GM23248 (cell line): ENCODE results near the gene SLC25A39. TPM values are rescaled to one million over a fixed set of nuclear protein-coding genes. Genes with fewer than 3 reads are reported as not detected.
"Not testable (repeated sequence)": the region's sequence is repeated elsewhere in the genome, so short reads cannot be mapped to it uniquely, and the experiment has no call there.

Experiments used
- DNase-seq: peaks from one replicate; pipeline ENCODE4 v3.0.0-alpha.2; 2015
- H2AFZ ChIP-seq: fragments of 200-600 bp; sonication (generic); 2 replicates; pipeline ENCODE4 v1.6.1; 2016; ENCODE audit warnings: antibody characterized with exemption
- H3F3A ChIP-seq: fragments of 200-600 bp; sonication (generic); 2 replicates; pipeline ENCODE4 v1.6.1; 2016; ENCODE audit warnings: mild to moderate bottlenecking, antibody characterized with exemption, mixed run types; ENCODE audit not compliant: insufficient read depth
- H3K27ac ChIP-seq: fragments of 200-600 bp; sonication (generic); 2 replicates; pipeline ENCODE4 v1.5.1; 2016; ENCODE audit warnings: mild to moderate bottlenecking
- H3K27me3 ChIP-seq: fragments of 200-600 bp; sonication (generic); replicated peaks from 2 replicates; pipeline ENCODE4 v1.6.1; 2016; ENCODE audit warnings: mild to moderate bottlenecking; ENCODE audit not compliant: insufficient read depth
- H3K36me3 ChIP-seq: fragments of 200-600 bp; sonication (generic); 2 replicates; pipeline ENCODE4 v1.6.1; 2016; ENCODE audit warnings: low read depth, mild to moderate bottlenecking
- H3K4me1 ChIP-seq: fragments of 200-600 bp; sonication (generic); 2 replicates; pipeline ENCODE4 v1.6.1; 2016; ENCODE audit warnings: mild to moderate bottlenecking; ENCODE audit not compliant: insufficient read depth
- H3K4me2 ChIP-seq: fragments of 200-600 bp; sonication (generic); one replicate; pipeline ENCODE4 v1.6.1; 2016; ENCODE audit warnings: mild to moderate bottlenecking; ENCODE audit not compliant: unreplicated experiment
- H3K4me3 ChIP-seq: fragments of 200-600 bp; sonication (generic); 2 replicates; pipeline ENCODE4 v1.5.1; 2016; ENCODE audit warnings: mild to moderate bottlenecking
- H3K79me2 ChIP-seq: fragments of 200-600 bp; sonication (generic); 2 replicates; pipeline ENCODE4 v1.6.1; 2016; ENCODE audit warnings: mild to moderate bottlenecking; ENCODE audit not compliant: insufficient read depth
- H3K9ac ChIP-seq: fragments of 200-600 bp; sonication (generic); 2 replicates; pipeline ENCODE4 v1.6.1; 2016; ENCODE audit warnings: mild to moderate bottlenecking
- H3K9me2 ChIP-seq: fragments of 200-600 bp; sonication (generic); 2 replicates; pipeline ENCODE4 v1.6.1; 2016; ENCODE audit warnings: mixed run types, mild to moderate bottlenecking, moderate library complexity; ENCODE audit not compliant: insufficient read depth
- H3K9me3 ChIP-seq: fragments of 200-600 bp; sonication (generic); one replicate; pipeline ENCODE4 v1.6.1; 2017; ENCODE audit warnings: low read depth
- H4K20me1 ChIP-seq: fragments of 200-600 bp; sonication (generic); 2 replicates; pipeline ENCODE4 v1.6.0; 2016; ENCODE audit not compliant: insufficient read depth
- EZH2 ChIP-seq: fragments of 200-600 bp; sonication (generic); IDR thresholded peaks from 2 replicates; pipeline ENCODE4 v1.6.1; 2018; ENCODE audit warnings: antibody characterized with exemption, mild to moderate bottlenecking; ENCODE audit not compliant: insufficient read depth, poor library complexity, severe bottlenecking
- EZH2phosphoT487 ChIP-seq: fragments of 200-600 bp; sonication (generic); IDR thresholded peaks from 2 replicates; pipeline ENCODE4 v1.6.1; 2018; ENCODE audit warnings: antibody characterized with exemption, moderate library complexity, mild to moderate bottlenecking, low read depth; ENCODE audit not compliant: insufficient read depth
- WGBS, 2 experiments: methylation state at CpG; one replicate each; pipeline ENCODE4 v1.1.6; 2015 to 2017; ENCODE audit warnings: low lambda C conversion rate in 2 of 2, low coverage in 1 of 2; ENCODE audit errors: missing lambda C conversion rate in 2 of 2; 5-methylcytosine and 5-hydroxymethylcytosine counted together
- in situ Hi-C: fragments of 300-500 bp; cut with MboI; formaldehyde crosslinking; loops from 2 replicates; pipeline ENCODE4 v1.15.0; 2020
- polyA plus RNA-seq: library from polyadenylated mRNA; unstranded; fragments of >200 nt; fragmentation: Nextera tagmentation; extraction: Ambion mirVana; gene quantifications from 2 replicates; pipeline ENCODE4 v1.2.1, GENCODE V29; 2016
- total RNA-seq: library from RNA; depleted of rRNA; stranded (reverse); fragments of >200 nt; shearing (Covaris generic); gene quantifications from 2 replicates; pipeline ENCODE4 v1.2.3, GENCODE V29; 2014

Gene SLC25A39
- total and polyA plus RNA-seq, 2 experiments from 2014 or later, result 117 to 118 TPM

- Histone ChIP-seq H3K79me2 (peaks cover 15% of the 10 kb centered on the region; the same call in 1 of the 2 replicates), H3K27me3 (no peaks in the 10 kb centered on the region), H3F3A (peaks cover 16% of the 10 kb centered on the region), H3K4me3 (peak overlapping the region; percentile 97), H3K9ac (peak overlapping the region; percentile 86; the same call in 1 of the 2 replicates), H3K4me1 (peaks cover 3% of the 10 kb centered on the region; the same call in 1 of the 2 replicates), H4K20me1 (no peaks in the 10 kb centered on the region), H3K9me2 (no peaks in the 10 kb centered on the region), H3K9me3 (no peaks in the 10 kb centered on the region), H2AFZ (peak overlapping the region; percentile 96; the same call in 1 of the 2 replicates), H3K36me3 (no peaks in the 10 kb centered on the region), H3K4me2 (peak overlapping the region; percentile 83), H3K27ac (no peak overlapping the region)
- TF ChIP-seq EZH2 (no peak), EZH2phosphoT487 (no peak)
- DNase-seq, result no peak
- 78 to 80% methylated on average over 13 of the region's 13 CpGs for WGBS, 2 experiments
- in situ Hi-C loops, result no loop called here
These were observed 21.6 kb upstream of the SLC25A39 start for GRCh38 chr17:44346064-44346844.

GRCh38 chr17:44345454-44346026, 20.9 kb upstream of the SLC25A39 start:
- in situ Hi-C loops, result no loop called here
- peaks cover 15% of the 10 kb centered on the region; the same call in 1 of the 2 replicates for H3K79me2 ChIP-seq
- peak overlapping the region; percentile 83 for H3K4me2 ChIP-seq
- H3K9me3 ChIP-seq, result no peaks in the 10 kb centered on the region
- no peaks in the 10 kb centered on the region for H3K36me3 ChIP-seq
- H3K27me3 ChIP-seq, result no peaks in the 10 kb centered on the region
- peak; percentile 73 for DNase-seq
- WGBS, 2 experiments, result 4% methylated on average over 19 to 21 of the region's 21 CpGs
- peak overlapping the region; percentile 96 for H2AFZ ChIP-seq
- H3K27ac ChIP-seq, result peak overlapping the region; percentile 44
- H3F3A ChIP-seq, result peaks cover 16% of the 10 kb centered on the region
- peaks cover 3% of the 10 kb centered on the region; the same call in 1 of the 2 replicates for H3K4me1 ChIP-seq
- H3K9me2 ChIP-seq, result no peaks in the 10 kb centered on the region
- no peaks in the 10 kb centered on the region for H4K20me1 ChIP-seq
- peak overlapping the region; percentile 86 for H3K9ac ChIP-seq
- TF ChIP-seq EZH2 (no peak), EZH2phosphoT487 (no peak)
- peak overlapping the region; percentile 97 for H3K4me3 ChIP-seq

GRCh38 chr17:44344939-44345453, 20.4 kb upstream of the SLC25A39 start, which contains the start of gene GRN:
TSS of gene GRN (plus strand) at chr17:44345302. CDS start at chr17:44349165, 3,863 bp downstream.
- Histone ChIP-seq H3K27ac (peak within 1 kb of the TSS; percentile 44), H3K9ac (peak within 1 kb of the TSS; percentile 86), H3K36me3 (no peaks in the 10 kb centered on the region), H3K9me3 (no peaks in the 10 kb centered on the region), H4K20me1 (no peaks in the 10 kb centered on the region), H3K4me3 (peak within 1 kb of the TSS; percentile 97), H2AFZ (peak within 1 kb of the TSS; percentile 96), H3F3A (peaks cover 16% of the 10 kb centered on the region), H3K4me1 (peaks cover 3% of the 10 kb centered on the region; the same call in 1 of the 2 replicates), H3K27me3 (no peaks in the 10 kb centered on the region), H3K79me2 (peaks cover 15% of the 10 kb centered on the region; the same call in 1 of the 2 replicates), H3K4me2 (peak within 1 kb of the TSS; percentile 83), H3K9me2 (no peaks in the 10 kb centered on the region)
- 1% methylated on average over 26 of the region's 26 CpGs for WGBS, 2 experiments
- DNase-seq, result peak; percentile 98
- in situ Hi-C loops, result no loop called here
- TF ChIP-seq EZH2, result no peak
- no peak for TF ChIP-seq EZH2phosphoT487

DNA sequence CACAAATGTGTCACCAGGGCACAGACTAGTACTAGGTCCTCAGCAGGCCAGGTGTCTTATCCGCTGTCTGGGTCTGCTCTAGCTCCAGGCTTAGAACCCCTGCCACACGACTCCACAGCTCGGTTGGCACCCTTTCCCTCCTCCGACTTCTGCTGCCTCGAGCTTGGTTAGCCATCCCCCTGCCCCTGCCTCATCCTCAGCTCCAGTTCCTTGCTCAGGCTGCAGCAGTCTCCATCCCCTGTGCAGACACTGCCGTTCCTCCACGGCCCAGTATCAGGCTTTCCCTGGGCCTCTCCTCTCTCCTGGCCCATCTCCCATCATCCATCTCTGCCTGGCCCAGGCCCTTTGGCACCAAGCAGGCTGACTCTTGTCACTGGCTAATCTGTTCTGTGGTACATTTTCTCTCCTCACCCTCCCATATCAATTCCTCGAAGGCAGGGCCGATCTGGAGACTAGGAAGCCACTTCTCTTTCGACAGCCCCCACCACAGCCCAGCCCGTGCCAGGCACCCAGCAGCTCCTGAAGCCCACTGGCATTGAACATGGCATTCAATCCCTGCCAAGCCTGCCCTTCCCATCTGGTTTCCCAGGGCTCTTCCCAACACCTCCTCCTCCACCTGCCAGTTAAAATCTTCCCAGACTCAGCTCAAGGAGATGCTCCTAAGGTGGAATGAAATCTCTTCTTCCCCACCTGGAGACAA, 19.0 kb upstream of the SLC25A39 start:
- no peak overlapping the region for H3K4me3 ChIP-seq
- TF ChIP-seq EZH2phosphoT487, result no peak
- peaks cover 15% of the 10 kb centered on the region; the same call in 1 of the 2 replicates for H3K79me2 ChIP-seq
- H3K27ac ChIP-seq, result no peak overlapping the region
- H4K20me1 ChIP-seq, result no peaks in the 10 kb centered on the region
- H3K9me2 ChIP-seq, result no peaks in the 10 kb centered on the region
- no peaks in the 10 kb centered on the region for H3K9me3 ChIP-seq
- no peaks in the 10 kb centered on the region for H3K36me3 ChIP-seq
- DNase-seq, result no peak
- no peaks in the 10 kb centered on the region for H3K27me3 ChIP-seq
- in situ Hi-C loops, result no loop called here
- 64 to 65% methylated on average over 11 of the region's 11 CpGs for WGBS, 2 experiments
- no peak overlapping the region for H3K9ac ChIP-seq
- H3K4me2 ChIP-seq, result no peak overlapping the region
- H3F3A ChIP-seq, result peaks cover 16% of the 10 kb centered on the region
- peaks cover 3% of the 10 kb centered on the region; the same call in 1 of the 2 replicates for H3K4me1 ChIP-seq
- H2AFZ ChIP-seq, result peak overlapping the region; percentile 96; the same call in 1 of the 2 replicates

GRCh38 chr17:44340553-44340952, 15.9 kb upstream of the SLC25A39 start:
- H3F3A ChIP-seq, H3K79me2 ChIP-seq, H3K9me2 ChIP-seq, H3K27ac ChIP-seq, H3K4me2 ChIP-seq, H3K9me3 ChIP-seq, H4K20me1 ChIP-seq, H3K9ac ChIP-seq, H2AFZ ChIP-seq, DNase-seq, H3K4me1 ChIP-seq, H3K4me3 ChIP-seq, in situ Hi-C loops, H3K36me3 ChIP-seq, H3K27me3 ChIP-seq: not testable (repeated sequence)
- WGBS, 2 experiments, result 55 to 57% methylated on average over 5 of the region's 5 CpGs
